NB4 (cell line): ENCODE data around the gene PAQR7.

Experiments
- CTCF ChIP-seq: IDR thresholded peaks from one replicate; pipeline ENCODE4 v1.5.1; 2012; ENCODE audit warnings: low read depth, low read length
- POLR2A ChIP-seq: IDR thresholded peaks from 2 replicates; pipeline ENCODE4 v1.6.1; 2011; ENCODE audit warnings: mild to moderate bottlenecking; ENCODE audit not compliant: insufficient read length; ENCODE audit errors: extremely low read depth

GRCh38 chr1:25854554-25854953 lies 21.0 kb downstream of the PAQR7 start:
- TF ChIP-seq CTCF: no peak
- no peak for TF ChIP-seq POLR2A
